Esophagus muscularis mucosa (tissue), 4 donors: Measurements from ENCODE around the gene PLAU. TPM values are rescaled to one million over a fixed set of nuclear protein-coding genes. Genes with fewer than 3 reads are reported as not detected.
"Not testable (repeated sequence)": the region's sequence is repeated elsewhere in the genome, so short reads cannot be mapped to it uniquely, and the experiment has no call there.

Experiments
- DNase-seq: peaks from one replicate; pipeline ENCODE4 v3.0.0-alpha.2; 2017; ENCODE audit errors: extremely low spot score
- H3K27ac ChIP-seq, 4 donors: fragments of 200-600 bp; sonication (generic); replicated peaks in 1 of 4; 1 replicate in 3 of 4; 2 replicates in 1 of 4; pipeline ENCODE4 v1.5.1; 2016 to 2019; ENCODE audit warnings: mild to moderate bottlenecking in 1 of 4
- H3K27me3 ChIP-seq, 4 donors: fragments of 200-600 bp; sonication (generic); one replicate each; pipeline versions ENCODE4 v1.5.1 to v1.6.0; 2016 to 2019
- H3K36me3 ChIP-seq, 4 donors: fragments of 200-600 bp; sonication (generic); one replicate each; pipeline ENCODE4 v1.5.1; 2016 to 2019
- H3K4me1 ChIP-seq, 4 donors: fragments of 200-600 bp; sonication (generic); one replicate each; pipeline ENCODE4 v1.5.1; 2016 to 2019
- H3K4me3 ChIP-seq, 4 donors: fragments of 200-600 bp; sonication (generic); 1 replicate in 2 of 4; 2 replicates in 2 of 4; pipeline ENCODE4 v1.5.1; 2016 to 2019; ENCODE audit warnings: mild to moderate bottlenecking in 4 of 4, moderate library complexity in 1 of 4
- H3K9me3 ChIP-seq, 4 donors: fragments of 200-600 bp; sonication (generic); 1 replicate in 3 of 4; 2 replicates in 1 of 4; pipeline ENCODE4 v1.5.1; 2016 to 2019
- EP300 ChIP-seq: sonication (generic); formaldehyde crosslinking; IDR thresholded peaks from one replicate; pipeline ENCODE4 v1.6.1; 2017; ENCODE audit warnings: antibody characterized with exemption
- POLR2A ChIP-seq: fragments of 450-650 bp; IDR thresholded peaks from one replicate; pipeline ENCODE4 v1.6.1; 2017; ENCODE audit warnings: antibody characterized with exemption, moderate library complexity, mild to moderate bottlenecking, low read depth
- POLR2AphosphoS5 ChIP-seq, 2 donors: sonication (generic); formaldehyde crosslinking; IDR thresholded peaks; one replicate each; pipeline ENCODE4 v1.6.1; 2017; ENCODE audit warnings: antibody characterized with exemption in 2 of 2
- WGBS: methylation state at CpG from one replicate; pipeline ENCODE4 v1.1.5; 2018; 5-methylcytosine and 5-hydroxymethylcytosine counted together
- intact Hi-C: fragments of 100-400 bp; cut with DNase I; formaldehyde crosslinking; loops from one replicate; pipeline ENCODE4 v1.15.1; 2023
- total RNA-seq, 4 donors: library from RNA; depleted of rRNA; stranded (reverse); fragments of >200 nt; gene quantifications; one replicate each; pipeline versions ENCODE4 v1.1.0 to v1.2.1, GENCODE V29; 2016
- TF ChIP-seq, protein P1 (sequence below), 3 experiments: fragments of 200-600 bp in 2 of 3; fragments of 450-650 bp in 1 of 3; sonication (generic) in 2 of 3; IDR thresholded peaks; one replicate each; pipeline ENCODE4 v1.5.1; 2017 to 2019; ENCODE audit warnings: antibody characterized with exemption in 3 of 3, mild to moderate bottlenecking in 2 of 3, moderate library complexity in 1 of 3

The PLAU gene
- total RNA-seq, 4 donors from 2014 or later: 4.2 to 38.3 (median 6.9) TPM

DNA sequence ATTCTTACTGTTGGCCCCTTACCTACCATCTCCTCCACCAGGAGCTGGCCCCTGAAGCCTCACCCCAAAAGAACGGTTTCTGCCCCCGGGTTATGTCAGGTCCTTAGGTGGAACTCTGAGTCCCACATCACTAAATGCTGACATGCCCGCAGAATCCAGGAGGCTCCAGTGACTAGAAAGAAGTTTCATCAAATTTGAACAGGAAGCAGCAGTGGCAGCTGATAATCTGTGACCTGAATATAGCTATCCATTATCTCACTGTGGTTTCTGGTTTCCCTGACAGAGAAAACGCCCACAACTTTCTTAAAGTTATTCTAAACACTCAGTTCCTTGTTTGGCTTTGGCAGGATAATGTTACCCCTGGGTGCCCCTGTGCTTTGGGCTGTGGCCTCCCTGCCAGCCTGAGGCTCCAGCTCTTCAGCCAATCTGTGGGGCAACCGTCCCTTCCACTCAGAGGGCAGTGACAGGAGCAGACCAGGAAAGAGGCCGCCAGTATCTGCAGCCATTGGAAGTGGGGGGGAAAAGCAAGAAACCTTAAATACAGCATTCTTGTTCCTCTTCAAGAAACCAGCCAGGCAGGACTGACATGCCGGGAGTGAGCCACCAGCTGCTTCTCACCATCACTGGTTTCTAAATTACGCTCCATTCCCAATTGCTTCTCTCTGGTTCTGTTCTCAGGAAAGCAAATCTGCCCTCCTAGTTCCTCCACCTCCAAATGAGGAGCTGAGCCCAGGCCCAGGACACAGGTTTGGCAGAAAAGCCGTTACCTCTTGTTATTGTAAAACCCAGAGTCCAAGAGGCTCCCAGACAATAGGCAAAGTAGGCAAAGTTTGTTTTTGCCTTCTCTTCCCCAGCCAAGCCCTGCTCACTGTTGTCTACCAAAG, 45.8 kb downstream of the PLAU start:
- TF ChIP-seq EP300: no peak
- TF ChIP-seq, protein P1, sequence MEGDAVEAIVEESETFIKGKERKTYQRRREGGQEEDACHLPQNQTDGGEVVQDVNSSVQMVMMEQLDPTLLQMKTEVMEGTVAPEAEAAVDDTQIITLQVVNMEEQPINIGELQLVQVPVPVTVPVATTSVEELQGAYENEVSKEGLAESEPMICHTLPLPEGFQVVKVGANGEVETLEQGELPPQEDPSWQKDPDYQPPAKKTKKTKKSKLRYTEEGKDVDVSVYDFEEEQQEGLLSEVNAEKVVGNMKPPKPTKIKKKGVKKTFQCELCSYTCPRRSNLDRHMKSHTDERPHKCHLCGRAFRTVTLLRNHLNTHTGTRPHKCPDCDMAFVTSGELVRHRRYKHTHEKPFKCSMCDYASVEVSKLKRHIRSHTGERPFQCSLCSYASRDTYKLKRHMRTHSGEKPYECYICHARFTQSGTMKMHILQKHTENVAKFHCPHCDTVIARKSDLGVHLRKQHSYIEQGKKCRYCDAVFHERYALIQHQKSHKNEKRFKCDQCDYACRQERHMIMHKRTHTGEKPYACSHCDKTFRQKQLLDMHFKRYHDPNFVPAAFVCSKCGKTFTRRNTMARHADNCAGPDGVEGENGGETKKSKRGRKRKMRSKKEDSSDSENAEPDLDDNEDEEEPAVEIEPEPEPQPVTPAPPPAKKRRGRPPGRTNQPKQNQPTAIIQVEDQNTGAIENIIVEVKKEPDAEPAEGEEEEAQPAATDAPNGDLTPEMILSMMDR (IDR thresholded peaks at IDR 0.05): no peak
- TF ChIP-seq POLR2A: no peak
- TF ChIP-seq POLR2AphosphoS5 (IDR thresholded peaks at IDR 0.05): no peak
- DNase-seq: no peak
- Histone ChIP-seq H3K27ac (peak overlapping the region; percentile 68 to 80 (median 76)), H3K9me3 (no peaks in the 10 kb centered on the region), H3K4me3 (no peak overlapping the region), H3K36me3 (no peaks in the 10 kb centered on the region), H3K4me1 (peaks cover 11 to 24% (median 21%) of the 10 kb centered on the region in 4 donors), H3K27me3 (no peaks in the 10 kb centered on the region)
- WGBS: 45% methylated on average over 9 of the region's 9 CpGs
- intact Hi-C loops: no loop called here

GRCh38 chr10:73959484-73960243, 48.7 kb downstream of the PLAU start:
- Histone ChIP-seq H3K36me3 (no peaks in the 10 kb centered on the region), H3K27ac (no peak overlapping the region), H3K4me1 (peaks cover 11 to 28% (median 21%) of the 10 kb centered on the region in 4 donors), H3K27me3 (no peaks in the 10 kb centered on the region), H3K9me3 (no peaks in the 10 kb centered on the region), H3K4me3 (no peak overlapping the region)
- no peak for DNase-seq
- intact Hi-C loops: no loop called here
- TF ChIP-seq, protein P1 (IDR thresholded peaks at IDR 0.05): no peak
- no peak for TF ChIP-seq EP300
- no peak for TF ChIP-seq POLR2AphosphoS5 (IDR thresholded peaks at IDR 0.05)
- no peak for TF ChIP-seq POLR2A
- 72% methylated on average over 6 of the region's 6 CpGs for WGBS

DNA sequence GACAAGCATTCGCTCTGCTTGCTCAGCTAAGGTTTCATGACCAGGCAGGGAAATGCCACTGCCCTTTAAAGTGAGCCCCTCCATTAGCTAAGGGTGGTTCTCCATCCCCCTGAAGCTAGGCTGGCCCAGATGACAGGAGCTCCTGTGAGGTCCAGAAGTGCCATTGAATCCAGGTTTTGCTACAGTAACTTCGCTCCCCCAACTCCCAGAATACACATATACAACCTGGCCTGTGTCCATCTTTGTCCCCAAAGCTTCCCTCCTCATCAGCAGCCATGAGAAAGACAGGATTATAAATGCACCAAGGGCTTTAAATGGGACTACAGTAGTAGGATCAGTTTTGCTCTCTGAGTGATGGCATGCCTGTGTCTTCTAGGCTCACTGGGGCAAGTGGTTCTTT, 51.5 kb downstream of the PLAU start:
- H3K36me3 ChIP-seq: no peaks in the 10 kb centered on the region
- peaks cover 17 to 39% (median 26%) of the 10 kb centered on the region in 4 donors for H3K4me1 ChIP-seq
- DNase-seq: no peak
- no peak overlapping the region for H3K27ac ChIP-seq
- H3K4me3 ChIP-seq: no peak overlapping the region
- TF ChIP-seq EP300: no peak
- TF ChIP-seq, protein P1 (IDR thresholded peaks at IDR 0.05): no peak
- no peak for TF ChIP-seq POLR2A
- no peak for TF ChIP-seq POLR2AphosphoS5 (IDR thresholded peaks at IDR 0.05)
- 92% methylated on average over 2 of the region's 2 CpGs for WGBS
- no peaks in the 10 kb centered on the region for H3K27me3 ChIP-seq
- H3K9me3 ChIP-seq: no peaks in the 10 kb centered on the region
- intact Hi-C loops: no loop called here

- H3K27ac ChIP-seq, H3K36me3 ChIP-seq, H3K27me3 ChIP-seq, DNase-seq, intact Hi-C loops, H3K4me3 ChIP-seq, H3K9me3 ChIP-seq: not testable (repeated sequence)
- H3K4me1 ChIP-seq: peaks cover 17 to 47% (median 34%) of the 10 kb centered on the region in 4 donors
- WGBS: 97% methylated on average over 12 of the region's 12 CpGs
Observed at GRCh38 chr10:73963533-73963932, 52.6 kb downstream of the PLAU start.

GRCh38 chr10:73964743-73965142, 53.8 kb downstream of the PLAU start:
- no peaks in the 10 kb centered on the region for H3K9me3 ChIP-seq
- H3K27me3 ChIP-seq: no peaks in the 10 kb centered on the region
- WGBS: 97% methylated on average over 2 of the region's 2 CpGs
- DNase-seq: no peak
- peaks cover 17 to 53% (median 45%) of the 10 kb centered on the region in 4 donors for H3K4me1 ChIP-seq
- intact Hi-C loops: no loop called here
- no peak overlapping the region for H3K4me3 ChIP-seq
- no peak for TF ChIP-seq EP300
- TF ChIP-seq POLR2A: no peak
- TF ChIP-seq POLR2AphosphoS5 (IDR thresholded peaks at IDR 0.05): no peak
- TF ChIP-seq, protein P1 (IDR thresholded peaks at IDR 0.05): no peak
- no peaks in the 10 kb centered on the region for H3K36me3 ChIP-seq
- H3K27ac ChIP-seq: peak overlapping the region; percentile 84 to 92 (median 88)

DNA sequence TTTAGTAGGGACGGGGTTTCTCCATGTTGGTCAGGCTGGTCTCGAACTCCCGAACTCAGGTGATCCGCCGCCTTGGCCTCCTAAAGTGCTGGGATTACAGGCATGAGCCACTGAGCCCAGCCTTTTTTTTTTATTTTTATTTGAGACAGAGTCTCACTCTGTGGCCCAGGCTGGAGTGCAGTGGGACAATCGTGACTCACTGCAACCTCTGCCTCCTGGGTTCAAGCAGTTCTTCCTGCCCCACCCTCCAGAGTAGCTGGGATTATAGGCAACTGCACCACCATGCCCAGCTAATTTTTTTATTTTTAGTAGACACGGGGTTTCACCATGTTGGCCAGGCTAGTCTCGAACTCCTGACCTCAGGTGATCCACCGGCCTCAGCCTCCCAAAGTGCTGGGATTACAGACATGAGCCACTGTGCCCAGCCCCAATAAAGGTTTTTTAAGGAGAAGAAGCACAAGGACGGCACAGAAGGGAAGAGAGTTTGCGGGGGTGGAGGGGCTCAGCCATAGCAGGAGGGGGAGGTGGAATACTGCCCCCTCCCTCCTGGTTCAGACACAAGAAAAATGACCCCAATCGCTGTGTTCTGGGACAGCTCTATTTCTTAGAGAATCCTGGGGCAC, 54.4 kb downstream of the PLAU start:
- H3K36me3 ChIP-seq, H3K9me3 ChIP-seq, H3K27me3 ChIP-seq, intact Hi-C loops, DNase-seq: not testable (repeated sequence)
- Histone ChIP-seq H3K4me3 (peak overlapping the region; percentile 17 to 31 (median 28)), H3K4me1 (peaks cover 17 to 55% (median 43%) of the 10 kb centered on the region in 4 donors), H3K27ac (peak overlapping the region; percentile 84 to 92 (median 88))
- 77% methylated on average over 12 of the region's 12 CpGs for WGBS
